HEK293 (cell line): ENCODE data around the gene MUC20.

Experiments used
- CTCF ChIA-PET: fragments of 350-600 bp; formaldehyde crosslinking; extraction: SDS; loops from one replicate; lab custom pipeline; 2021; ENCODE audit warnings: antibody characterized with exemption; lab: Yijun Ruan, JAX
- POLR2A ChIA-PET: fragments of 300-600 bp; formaldehyde crosslinking; extraction: SDS; loops from one replicate; lab custom pipeline; 2020; ENCODE audit warnings: antibody characterized with exemption, inconsistent platforms; lab: Yijun Ruan, JAX
- H3K27ac ChIP-seq: fragments of 200-500 bp; sonication (Bioruptor generic); 2 replicates; pipeline ENCODE4 v1.5.1; 2014; ENCODE audit warnings: low read depth, low read length, control low read depth, inconsistent platforms; ENCODE audit errors: extremely low read depth
- H3K36me3 ChIP-seq, 2 experiments: fragments of 200-500 bp in 1 of 2; sonication (Bioruptor generic) in 1 of 2; 1 replicate in 1 of 2; 2 replicates in 1 of 2; pipeline ENCODE4 v1.5.1; 2014 to 2017; ENCODE audit warnings: inconsistent platforms in 2 of 2, low read length in 2 of 2; ENCODE audit not compliant: control insufficient read depth in 2 of 2, insufficient read depth in 1 of 2
- H3K4me1 ChIP-seq: fragments of 200-500 bp; sonication (Bioruptor generic); 2 replicates; pipeline ENCODE4 v1.5.1; 2014; ENCODE audit warnings: mild to moderate bottlenecking, low read length, inconsistent platforms; ENCODE audit not compliant: control insufficient read depth, insufficient read depth
- H3K4me3 ChIP-seq: 2 replicates; pipeline ENCODE4 v1.5.1; 2011; ENCODE audit warnings: low read depth, mild to moderate bottlenecking, control low read depth, low read length, moderate library complexity
- H3K9me3 ChIP-seq: fragments of 200-500 bp; sonication (Bioruptor generic); 2 replicates; pipeline ENCODE4 v1.5.1; 2014; ENCODE audit warnings: low read depth, low read length, inconsistent platforms; ENCODE audit not compliant: control insufficient read depth, insufficient read depth
- BCL11B ChIP-seq: fragments of 450-650 bp; formaldehyde crosslinking; IDR thresholded peaks from 2 replicates; pipeline ENCODE4 v1.5.1; 2016; ENCODE audit warnings: low read depth, missing biosample characterization, missing genetic modification characterization
- GLIS1 ChIP-seq: fragments of 450-650 bp; formaldehyde crosslinking; IDR thresholded peaks from 2 replicates; pipeline ENCODE4 v1.5.1; 2016; ENCODE audit warnings: missing biosample characterization, missing genetic modification characterization
- HOXD13 ChIP-seq: sonication (generic); formaldehyde crosslinking; IDR thresholded peaks from 2 replicates; pipeline ENCODE4 v1.8.0; 2022; ENCODE audit warnings: missing genetic modification reagents, borderline replicate concordance
- MZF1 ChIP-seq: fragments of 450-650 bp; formaldehyde crosslinking; IDR thresholded peaks from 2 replicates; pipeline ENCODE4 v1.5.1; 2017; ENCODE audit warnings: missing biosample characterization, missing genetic modification characterization, borderline replicate concordance
- OVOL3 ChIP-seq: fragments of 450-650 bp; formaldehyde crosslinking; IDR thresholded peaks from 2 replicates; pipeline ENCODE4 v1.5.1; 2016; ENCODE audit warnings: missing biosample characterization, missing genetic modification characterization
- TCF7L2 ChIP-seq: IDR thresholded peaks from 2 replicates; pipeline ENCODE4 v1.6.1; 2011; ENCODE audit warnings: low read depth, mild to moderate bottlenecking, inconsistent platforms, low read length, moderate library complexity, borderline replicate concordance
- ZIC2 ChIP-seq: fragments of 450-650 bp; formaldehyde crosslinking; IDR thresholded peaks from 2 replicates; pipeline ENCODE4 v1.5.1; 2016; ENCODE audit warnings: missing biosample characterization, missing genetic modification characterization
- ZNF184 ChIP-seq: fragments of 450-650 bp; IDR thresholded peaks from 2 replicates; pipeline ENCODE4 v1.5.1; 2018; ENCODE audit warnings: missing biosample characterization, mild to moderate bottlenecking, missing genetic modification characterization
- ZNF19 ChIP-seq: fragments of 450-650 bp; formaldehyde crosslinking; IDR thresholded peaks from 2 replicates; pipeline ENCODE4; 2016; ENCODE audit warnings: missing biosample characterization, missing genetic modification characterization, low read depth
- ZNF2 ChIP-seq: fragments of 450-650 bp; formaldehyde crosslinking; IDR thresholded peaks from 2 replicates; pipeline ENCODE4 v1.5.1; 2016; ENCODE audit warnings: missing biosample characterization, missing genetic modification characterization
- ZNF221 ChIP-seq: fragments of 450-650 bp; formaldehyde crosslinking; IDR thresholded peaks from 2 replicates; pipeline ENCODE4 v1.5.1; 2017; ENCODE audit warnings: missing biosample characterization, missing genetic modification characterization, borderline replicate concordance
- ZNF24 ChIP-seq: fragments of 450-650 bp; formaldehyde crosslinking; IDR thresholded peaks from 2 replicates; pipeline ENCODE4 v1.5.1; 2016; ENCODE audit warnings: missing biosample characterization, missing genetic modification characterization
- ZNF311 ChIP-seq: fragments of 450-650 bp; formaldehyde crosslinking; IDR thresholded peaks from 2 replicates; pipeline ENCODE4 v1.5.1; 2017; ENCODE audit warnings: missing biosample characterization, missing genetic modification characterization, borderline replicate concordance
- ZNF350 ChIP-seq: fragments of 450-650 bp; formaldehyde crosslinking; IDR thresholded peaks from 2 replicates; pipeline ENCODE4 v1.5.0; 2017; ENCODE audit warnings: missing biosample characterization, mild to moderate bottlenecking, missing genetic modification characterization
- ZNF473 ChIP-seq: fragments of 450-650 bp; formaldehyde crosslinking; IDR thresholded peaks from 2 replicates; pipeline ENCODE4 v1.5.1; 2017; ENCODE audit warnings: missing biosample characterization, missing genetic modification characterization
- ZNF549 ChIP-seq: fragments of 450-650 bp; IDR thresholded peaks from 2 replicates; pipeline ENCODE4 v1.5.1; 2018; ENCODE audit warnings: missing biosample characterization, missing genetic modification characterization, mild to moderate bottlenecking, inconsistent platforms, moderate library complexity
- ZNF560 ChIP-seq: fragments of 450-650 bp; formaldehyde crosslinking; IDR thresholded peaks from 2 replicates; pipeline ENCODE4 v1.5.1; 2017; ENCODE audit warnings: missing biosample characterization, missing genetic modification characterization, borderline replicate concordance
- ZNF626 ChIP-seq: fragments of 450-650 bp; sonication (Bioruptor Pico); formaldehyde crosslinking; IDR thresholded peaks from 2 replicates; pipeline ENCODE4 v1.5.1; 2018; ENCODE audit warnings: missing biosample characterization, missing genetic modification characterization, inconsistent platforms
- ZSCAN30 ChIP-seq: fragments of 450-650 bp; IDR thresholded peaks from 2 replicates; pipeline ENCODE4 v1.5.1; 2018; ENCODE audit warnings: missing biosample characterization, mild to moderate bottlenecking, missing genetic modification characterization, moderate library complexity
- TF ChIP-seq, protein P1 (sequence below): fragments of 450-650 bp; formaldehyde crosslinking; IDR thresholded peaks from 2 replicates; pipeline ENCODE4 v1.5.1; 2016; ENCODE audit warnings: missing biosample characterization, missing genetic modification characterization
- TF ChIP-seq, protein P2 (sequence below): fragments of 450-650 bp; formaldehyde crosslinking; IDR thresholded peaks from 2 replicates; pipeline ENCODE4 v1.5.1; 2016; ENCODE audit warnings: missing biosample characterization, missing genetic modification characterization
- TF ChIP-seq, protein P3 (sequence below): fragments of 450-650 bp; formaldehyde crosslinking; IDR thresholded peaks from 2 replicates; pipeline ENCODE4 v1.5.1; 2017; ENCODE audit warnings: missing biosample characterization, missing genetic modification characterization
- TF ChIP-seq, protein P4 (sequence below): fragments of 450-650 bp; formaldehyde crosslinking; conservative IDR thresholded peaks from 2 replicates; pipeline ENCODE4 v1.5.1; 2016; ENCODE audit warnings: low read depth, missing biosample characterization, missing genetic modification characterization
- TF ChIP-seq, protein P5 (sequence below): fragments of 450-650 bp; formaldehyde crosslinking; IDR thresholded peaks from 2 replicates; pipeline ENCODE4 v1.5.1; 2017; ENCODE audit warnings: missing biosample characterization, mild to moderate bottlenecking, missing genetic modification characterization, moderate library complexity
- TF ChIP-seq, protein P6 (sequence below): fragments of 450-650 bp; formaldehyde crosslinking; IDR thresholded peaks from 2 replicates; pipeline ENCODE4 v1.5.1; 2016; ENCODE audit warnings: missing biosample characterization, missing genetic modification characterization

MUC20 gene

DNA sequence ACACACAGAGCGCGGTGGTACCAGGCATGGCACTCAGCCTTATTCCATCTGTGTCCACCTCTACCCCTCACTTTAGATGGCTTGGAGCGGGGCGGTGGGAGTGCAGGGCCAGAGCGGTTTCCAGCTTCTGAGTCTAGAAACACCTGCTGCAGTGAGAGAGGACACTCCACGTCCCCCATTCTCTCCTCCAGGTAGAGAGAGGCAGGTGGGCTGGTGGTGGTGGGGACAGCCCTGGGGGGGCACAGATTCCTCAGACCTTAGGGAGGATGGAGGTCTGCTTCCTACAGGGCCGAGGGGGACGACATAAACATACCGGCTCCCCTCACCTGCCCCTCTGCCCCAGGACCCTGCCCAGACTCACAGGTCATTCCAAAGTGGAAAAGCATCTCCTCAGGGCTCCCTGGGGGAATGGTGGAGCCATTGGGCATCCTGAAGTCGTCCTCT lies 40.4 kb downstream of the MUC20 start:
- ChIA-PET CTCF (no interaction called here), POLR2A (no interaction called here)
- no peaks in the 10 kb centered on the region for H3K4me1 ChIP-seq
- H3K4me3 ChIP-seq: no peak overlapping the region
- TF ChIP-seq ZNF24 (tag by site-specific recombination): no peak
- TF ChIP-seq, protein P1, sequence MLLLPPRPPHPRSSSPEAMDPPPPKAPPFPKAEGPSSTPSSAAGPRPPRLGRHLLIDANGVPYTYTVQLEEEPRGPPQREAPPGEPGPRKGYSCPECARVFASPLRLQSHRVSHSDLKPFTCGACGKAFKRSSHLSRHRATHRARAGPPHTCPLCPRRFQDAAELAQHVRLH: no peak
- TF ChIP-seq MZF1 (tag by site-specific recombination): no peak
- no peak for TF ChIP-seq ZNF221
- TF ChIP-seq ZNF2 (tag by site-specific recombination): no peak
- TF ChIP-seq ZNF473 (tag by site-specific recombination): no peak
- TF ChIP-seq, protein P2, sequence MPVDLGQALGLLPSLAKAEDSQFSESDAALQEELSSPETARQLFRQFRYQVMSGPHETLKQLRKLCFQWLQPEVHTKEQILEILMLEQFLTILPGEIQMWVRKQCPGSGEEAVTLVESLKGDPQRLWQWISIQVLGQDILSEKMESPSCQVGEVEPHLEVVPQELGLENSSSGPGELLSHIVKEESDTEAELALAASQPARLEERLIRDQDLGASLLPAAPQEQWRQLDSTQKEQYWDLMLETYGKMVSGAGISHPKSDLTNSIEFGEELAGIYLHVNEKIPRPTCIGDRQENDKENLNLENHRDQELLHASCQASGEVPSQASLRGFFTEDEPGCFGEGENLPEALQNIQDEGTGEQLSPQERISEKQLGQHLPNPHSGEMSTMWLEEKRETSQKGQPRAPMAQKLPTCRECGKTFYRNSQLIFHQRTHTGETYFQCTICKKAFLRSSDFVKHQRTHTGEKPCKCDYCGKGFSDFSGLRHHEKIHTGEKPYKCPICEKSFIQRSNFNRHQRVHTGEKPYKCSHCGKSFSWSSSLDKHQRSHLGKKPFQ (tag by site-specific recombination): no peak
- no peak for TF ChIP-seq ZNF184 (tag by site-specific recombination)
- TF ChIP-seq ZIC2: no peak
- TF ChIP-seq OVOL3: no peak
- no peaks in the 10 kb centered on the region for H3K9me3 ChIP-seq
- no peak overlapping the region for H3K27ac ChIP-seq
- no peaks in the 10 kb centered on the region for H3K36me3 ChIP-seq

DNA sequence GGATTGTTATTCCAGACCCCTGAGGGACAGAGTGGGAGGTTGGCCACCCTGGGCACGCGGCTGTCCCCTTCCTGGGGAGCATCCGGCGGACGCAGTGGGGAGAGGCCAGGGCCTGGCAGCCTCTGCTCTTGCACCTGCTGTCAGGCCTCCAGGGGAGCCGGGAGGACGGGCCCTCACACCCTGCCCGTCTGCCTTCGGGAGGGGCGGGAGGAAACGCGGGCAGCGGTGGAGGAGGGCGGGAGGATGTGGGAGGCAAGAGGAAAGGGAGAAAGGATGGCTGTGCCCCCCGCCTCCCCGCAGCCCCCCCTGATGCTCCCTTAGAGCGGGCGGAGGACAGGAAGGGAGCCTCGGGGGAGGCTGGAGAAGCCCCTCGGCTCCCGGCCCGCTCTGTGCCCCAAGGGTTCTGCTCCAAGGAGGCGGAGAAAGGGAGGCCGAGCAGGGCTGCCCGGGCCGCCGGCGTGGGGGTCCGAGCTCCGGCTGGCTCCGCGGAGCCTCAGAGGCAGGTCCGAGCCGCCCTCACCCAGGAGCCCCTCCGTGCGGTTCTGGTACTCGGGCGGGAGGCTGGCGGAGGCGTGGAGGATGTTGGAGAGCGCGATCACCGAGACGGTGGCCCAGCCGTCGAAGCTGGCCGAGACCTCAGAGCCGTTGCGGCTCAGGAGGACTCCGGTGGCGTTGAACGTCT lies 40.9 kb downstream of the MUC20 start:
- H3K4me1 ChIP-seq: no peaks in the 10 kb centered on the region
- H3K27ac ChIP-seq: no peak overlapping the region
- H3K36me3 ChIP-seq: no peaks in the 10 kb centered on the region
- H3K4me3 ChIP-seq: no peak overlapping the region
- CTCF ChIA-PET: no interaction called here
- POLR2A ChIA-PET: no interaction called here
- no peaks in the 10 kb centered on the region for H3K9me3 ChIP-seq
- TF ChIP-seq, protein P3, sequence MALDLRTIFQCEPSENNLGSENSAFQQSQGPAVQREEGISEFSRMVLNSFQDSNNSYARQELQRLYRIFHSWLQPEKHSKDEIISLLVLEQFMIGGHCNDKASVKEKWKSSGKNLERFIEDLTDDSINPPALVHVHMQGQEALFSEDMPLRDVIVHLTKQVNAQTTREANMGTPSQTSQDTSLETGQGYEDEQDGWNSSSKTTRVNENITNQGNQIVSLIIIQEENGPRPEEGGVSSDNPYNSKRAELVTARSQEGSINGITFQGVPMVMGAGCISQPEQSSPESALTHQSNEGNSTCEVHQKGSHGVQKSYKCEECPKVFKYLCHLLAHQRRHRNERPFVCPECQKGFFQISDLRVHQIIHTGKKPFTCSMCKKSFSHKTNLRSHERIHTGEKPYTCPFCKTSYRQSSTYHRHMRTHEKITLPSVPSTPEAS (tag by site-specific recombination): no peak
- no peak for TF ChIP-seq BCL11B (tag by site-specific recombination)
- no peak for TF ChIP-seq HOXD13
- TF ChIP-seq ZSCAN30 (tag by site-specific recombination): no peak
- peak; percentile 76 for TF ChIP-seq GLIS1 (tag by site-specific recombination)
- no peak for TF ChIP-seq ZNF549 (tag by site-specific recombination)
- no peak for TF ChIP-seq ZNF560 (tag by site-specific recombination)
- TF ChIP-seq, protein P4, sequence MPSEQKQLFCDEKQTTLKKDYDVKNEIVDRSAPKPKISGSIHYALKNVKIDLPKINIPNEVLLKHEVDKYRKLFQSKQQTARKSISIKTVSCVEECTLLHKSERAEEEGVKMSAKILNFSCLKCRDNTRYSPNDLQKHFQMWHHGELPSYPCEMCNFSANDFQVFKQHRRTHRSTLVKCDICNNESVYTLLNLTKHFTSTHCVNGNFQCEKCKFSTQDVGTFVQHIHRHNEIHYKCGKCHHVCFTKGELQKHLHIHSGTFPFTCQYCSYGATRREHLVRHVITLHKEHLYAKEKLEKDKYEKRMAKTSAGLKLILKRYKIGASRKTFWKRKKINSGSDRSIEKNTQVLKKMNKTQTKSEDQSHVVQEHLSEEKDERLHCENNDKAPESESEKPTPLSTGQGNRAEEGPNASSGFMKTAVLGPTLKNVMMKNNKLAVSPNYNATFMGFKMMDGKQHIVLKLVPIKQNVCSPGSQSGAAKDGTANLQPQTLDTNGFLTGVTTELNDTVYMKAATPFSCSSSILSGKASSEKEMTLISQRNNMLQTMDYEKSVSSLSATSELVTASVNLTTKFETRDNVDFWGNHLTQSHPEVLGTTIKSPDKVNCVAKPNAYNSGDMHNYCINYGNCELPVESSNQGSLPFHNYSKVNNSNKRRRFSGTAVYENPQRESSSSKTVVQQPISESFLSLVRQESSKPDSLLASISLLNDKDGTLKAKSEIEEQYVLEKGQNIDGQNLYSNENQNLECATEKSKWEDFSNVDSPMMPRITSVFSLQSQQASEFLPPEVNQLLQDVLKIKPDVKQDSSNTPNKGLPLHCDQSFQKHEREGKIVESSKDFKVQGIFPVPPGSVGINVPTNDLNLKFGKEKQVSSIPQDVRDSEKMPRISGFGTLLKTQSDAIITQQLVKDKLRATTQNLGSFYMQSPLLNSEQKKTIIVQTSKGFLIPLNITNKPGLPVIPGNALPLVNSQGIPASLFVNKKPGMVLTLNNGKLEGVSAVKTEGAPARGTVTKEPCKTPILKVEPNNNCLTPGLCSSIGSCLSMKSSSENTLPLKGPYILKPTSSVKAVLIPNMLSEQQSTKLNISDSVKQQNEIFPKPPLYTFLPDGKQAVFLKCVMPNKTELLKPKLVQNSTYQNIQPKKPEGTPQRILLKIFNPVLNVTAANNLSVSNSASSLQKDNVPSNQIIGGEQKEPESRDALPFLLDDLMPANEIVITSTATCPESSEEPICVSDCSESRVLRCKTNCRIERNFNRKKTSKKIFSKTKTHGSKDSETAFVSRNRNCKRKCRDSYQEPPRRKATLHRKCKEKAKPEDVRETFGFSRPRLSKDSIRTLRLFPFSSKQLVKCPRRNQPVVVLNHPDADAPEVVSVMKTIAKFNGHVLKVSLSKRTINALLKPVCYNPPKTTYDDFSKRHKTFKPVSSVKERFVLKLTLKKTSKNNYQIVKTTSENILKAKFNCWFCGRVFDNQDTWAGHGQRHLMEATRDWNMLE: no peak
- TF ChIP-seq TCF7L2: no peak
- no peak for TF ChIP-seq ZNF19 (tag by site-specific recombination)
- TF ChIP-seq, protein P5, sequence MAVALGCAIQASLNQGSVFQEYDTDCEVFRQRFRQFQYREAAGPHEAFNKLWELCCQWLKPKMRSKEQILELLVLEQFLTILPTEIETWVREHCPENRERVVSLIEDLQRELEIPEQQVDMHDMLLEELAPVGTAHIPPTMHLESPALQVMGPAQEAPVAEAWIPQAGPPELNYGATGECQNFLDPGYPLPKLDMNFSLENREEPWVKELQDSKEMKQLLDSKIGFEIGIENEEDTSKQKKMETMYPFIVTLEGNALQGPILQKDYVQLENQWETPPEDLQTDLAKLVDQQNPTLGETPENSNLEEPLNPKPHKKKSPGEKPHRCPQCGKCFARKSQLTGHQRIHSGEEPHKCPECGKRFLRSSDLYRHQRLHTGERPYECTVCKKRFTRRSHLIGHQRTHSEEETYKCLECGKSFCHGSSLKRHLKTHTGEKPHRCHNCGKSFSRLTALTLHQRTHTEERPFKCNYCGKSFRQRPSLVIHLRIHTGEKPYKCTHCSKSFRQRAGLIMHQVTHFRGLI (tag by site-specific recombination): no peak
- no peak for TF ChIP-seq ZNF350 (tag by site-specific recombination)
- TF ChIP-seq ZNF626 (tag by site-specific recombination): no peak
- TF ChIP-seq ZIC2: peak; percentile 56
- TF ChIP-seq, protein P6, sequence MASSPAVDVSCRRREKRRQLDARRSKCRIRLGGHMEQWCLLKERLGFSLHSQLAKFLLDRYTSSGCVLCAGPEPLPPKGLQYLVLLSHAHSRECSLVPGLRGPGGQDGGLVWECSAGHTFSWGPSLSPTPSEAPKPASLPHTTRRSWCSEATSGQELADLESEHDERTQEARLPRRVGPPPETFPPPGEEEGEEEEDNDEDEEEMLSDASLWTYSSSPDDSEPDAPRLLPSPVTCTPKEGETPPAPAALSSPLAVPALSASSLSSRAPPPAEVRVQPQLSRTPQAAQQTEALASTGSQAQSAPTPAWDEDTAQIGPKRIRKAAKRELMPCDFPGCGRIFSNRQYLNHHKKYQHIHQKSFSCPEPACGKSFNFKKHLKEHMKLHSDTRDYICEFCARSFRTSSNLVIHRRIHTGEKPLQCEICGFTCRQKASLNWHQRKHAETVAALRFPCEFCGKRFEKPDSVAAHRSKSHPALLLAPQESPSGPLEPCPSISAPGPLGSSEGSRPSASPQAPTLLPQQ (tag by site-specific recombination): no peak
- no peak for TF ChIP-seq ZNF311 (tag by site-specific recombination)
